ENCODE data around the gene SUSD3. TPM values are rescaled to one million over a fixed set of nuclear protein-coding genes. Genes with fewer than 3 reads are reported as not detected.

The SUSD3 gene
- total RNA-seq, 3 donors from 2014 or later: 1.3 to 52.4 (median 45.9) TPM

GRCh38 chr9:93122721-93123221 is 64.3 kb downstream of the SUSD3 start:
- H3K4me1 ChIP-seq: peaks cover 4 to 14% of the 10 kb centered on the region in 2 donors
- H3K27me3 ChIP-seq: no peaks in the 10 kb centered on the region
- intact Hi-C loops (cut with DNase I; ENCODE audit: low total_unique reads): no loop called here
- peak in 1 of 2 donors; percentile 45 for DNase-seq (ENCODE audit: low spot score in 2 of 2)
- TF ChIP-seq, protein P1, sequence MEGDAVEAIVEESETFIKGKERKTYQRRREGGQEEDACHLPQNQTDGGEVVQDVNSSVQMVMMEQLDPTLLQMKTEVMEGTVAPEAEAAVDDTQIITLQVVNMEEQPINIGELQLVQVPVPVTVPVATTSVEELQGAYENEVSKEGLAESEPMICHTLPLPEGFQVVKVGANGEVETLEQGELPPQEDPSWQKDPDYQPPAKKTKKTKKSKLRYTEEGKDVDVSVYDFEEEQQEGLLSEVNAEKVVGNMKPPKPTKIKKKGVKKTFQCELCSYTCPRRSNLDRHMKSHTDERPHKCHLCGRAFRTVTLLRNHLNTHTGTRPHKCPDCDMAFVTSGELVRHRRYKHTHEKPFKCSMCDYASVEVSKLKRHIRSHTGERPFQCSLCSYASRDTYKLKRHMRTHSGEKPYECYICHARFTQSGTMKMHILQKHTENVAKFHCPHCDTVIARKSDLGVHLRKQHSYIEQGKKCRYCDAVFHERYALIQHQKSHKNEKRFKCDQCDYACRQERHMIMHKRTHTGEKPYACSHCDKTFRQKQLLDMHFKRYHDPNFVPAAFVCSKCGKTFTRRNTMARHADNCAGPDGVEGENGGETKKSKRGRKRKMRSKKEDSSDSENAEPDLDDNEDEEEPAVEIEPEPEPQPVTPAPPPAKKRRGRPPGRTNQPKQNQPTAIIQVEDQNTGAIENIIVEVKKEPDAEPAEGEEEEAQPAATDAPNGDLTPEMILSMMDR (IDR thresholded peaks at IDR 0.05): no peak
- TF ChIP-seq POLR2A (IDR thresholded peaks at IDR 0.05) (no peak), POLR2AphosphoS5 (IDR thresholded peaks at IDR 0.05) (no peak)
- H3K4me3 ChIP-seq: no peak overlapping the region
- no peaks in the 10 kb centered on the region for H3K36me3 ChIP-seq
- no peaks in the 10 kb centered on the region for H3K9me3 ChIP-seq
- H3K27ac ChIP-seq: peak overlapping the region in 1 of 2 donors; percentile 1

DNA sequence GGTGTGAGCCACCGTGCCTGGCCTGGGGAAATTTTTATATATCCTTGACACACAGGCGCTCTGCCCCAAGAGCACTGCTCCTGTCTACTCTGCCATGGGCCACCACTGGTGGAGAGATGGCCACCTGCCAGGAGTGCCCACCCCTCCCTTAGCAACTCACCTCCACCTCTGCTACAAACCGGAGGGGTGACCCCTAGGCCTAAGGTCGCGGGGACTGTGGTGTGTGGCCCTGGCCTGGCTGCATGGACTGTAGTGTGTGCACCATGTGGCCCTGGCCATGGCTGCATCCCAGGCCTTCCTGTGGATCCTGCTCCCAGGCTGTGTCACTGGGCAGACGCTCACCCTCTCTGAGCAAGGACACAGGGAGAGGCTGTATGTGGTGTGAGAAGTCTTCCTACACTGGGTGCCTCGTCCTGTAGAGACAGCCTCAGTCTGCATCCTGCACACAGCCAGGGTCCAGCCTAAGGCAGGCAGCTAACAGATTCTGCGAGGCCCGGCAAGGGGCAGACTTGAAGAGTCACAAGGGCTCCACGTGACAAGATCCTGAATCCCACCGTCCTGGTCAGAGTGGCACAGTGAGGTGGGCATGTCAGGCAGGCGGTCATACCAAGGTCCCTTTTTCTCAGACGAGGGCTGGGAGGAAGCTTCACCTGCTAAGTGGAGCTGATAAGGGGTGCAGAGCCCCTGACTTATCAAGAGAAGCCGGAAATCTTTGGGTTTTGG is 65.2 kb downstream of the SUSD3 start:
- H3K27ac ChIP-seq: no peak overlapping the region
- H3K27me3 ChIP-seq: no peaks in the 10 kb centered on the region
- no peaks in the 10 kb centered on the region for H3K9me3 ChIP-seq
- intact Hi-C loops (cut with DNase I; ENCODE audit: low total_unique reads): no loop called here
- H3K36me3 ChIP-seq: no peaks in the 10 kb centered on the region
- H3K4me1 ChIP-seq: peaks cover 4 to 14% of the 10 kb centered on the region in 2 donors
- peak in 1 of 2 donors; percentile 42 for DNase-seq (ENCODE audit: low spot score in 2 of 2)
- no peak overlapping the region for H3K4me3 ChIP-seq
- no peak for TF ChIP-seq POLR2A (IDR thresholded peaks at IDR 0.05)
- TF ChIP-seq, protein P1 (IDR thresholded peaks at IDR 0.05): no peak
- TF ChIP-seq POLR2AphosphoS5 (IDR thresholded peaks at IDR 0.05): no peak

GRCh38 chr9:93124793-93125192 is 66.3 kb downstream of the SUSD3 start:
- no peak overlapping the region for H3K4me3 ChIP-seq
- peak overlapping the region in 1 of 2 donors; percentile 5 for H3K27ac ChIP-seq
- intact Hi-C loops (cut with DNase I; ENCODE audit: low total_unique reads): no loop called here
- TF ChIP-seq, protein P1 (IDR thresholded peaks at IDR 0.05): no peak
- TF ChIP-seq POLR2A (IDR thresholded peaks at IDR 0.05) (no peak), POLR2AphosphoS5 (IDR thresholded peaks at IDR 0.05) (no peak)
- H3K36me3 ChIP-seq: no peaks in the 10 kb centered on the region
- no peaks in the 10 kb centered on the region for H3K27me3 ChIP-seq
- H3K9me3 ChIP-seq: no peaks in the 10 kb centered on the region
- DNase-seq (ENCODE audit: low spot score in 2 of 2): peak in 1 of 2 donors; percentile 46
- peaks cover 15 to 23% of the 10 kb centered on the region in 2 donors for H3K4me1 ChIP-seq

- H3K27ac ChIP-seq: no peak overlapping the region
- H3K27me3 ChIP-seq: no peaks in the 10 kb centered on the region
- H3K36me3 ChIP-seq: no peaks in the 10 kb centered on the region
- peaks cover 15 to 23% of the 10 kb centered on the region in 2 donors for H3K4me1 ChIP-seq
- TF ChIP-seq POLR2AphosphoS5 (IDR thresholded peaks at IDR 0.05) (no peak), POLR2A (IDR thresholded peaks at IDR 0.05) (no peak)
- TF ChIP-seq, protein P1 (IDR thresholded peaks at IDR 0.05): no peak
- intact Hi-C loops (cut with DNase I; ENCODE audit: low total_unique reads): no loop called here
- H3K9me3 ChIP-seq: no peaks in the 10 kb centered on the region
- DNase-seq (ENCODE audit: low spot score in 2 of 2): peak in 1 of 2 donors; percentile 7
- no peak overlapping the region for H3K4me3 ChIP-seq
Measured at GRCh38 chr9:93125331-93125894, 66.9 kb downstream of the SUSD3 start.

Measured in breast epithelium (tissue), 4 donors.